HEK293 (cell line): Measurements from ENCODE around the gene PCBD2.

Experiments
- CTCF ChIA-PET: fragments of 350-600 bp; formaldehyde crosslinking; extraction: SDS; loops from one replicate; lab custom pipeline; 2021; ENCODE audit warnings: antibody characterized with exemption; lab: Yijun Ruan, JAX
- POLR2A ChIA-PET: fragments of 300-600 bp; formaldehyde crosslinking; extraction: SDS; loops from one replicate; lab custom pipeline; 2020; ENCODE audit warnings: antibody characterized with exemption, inconsistent platforms; lab: Yijun Ruan, JAX
- H3K27ac ChIP-seq: fragments of 200-500 bp; sonication (Bioruptor generic); 2 replicates; pipeline ENCODE4 v1.5.1; 2014; ENCODE audit warnings: low read depth, low read length, control low read depth, inconsistent platforms; ENCODE audit errors: extremely low read depth
- H3K36me3 ChIP-seq, 2 experiments: fragments of 200-500 bp in 1 of 2; sonication (Bioruptor generic) in 1 of 2; 1 replicate in 1 of 2; 2 replicates in 1 of 2; pipeline ENCODE4 v1.5.1; 2014 to 2017; ENCODE audit warnings: inconsistent platforms in 2 of 2, low read length in 2 of 2; ENCODE audit not compliant: control insufficient read depth in 2 of 2, insufficient read depth in 1 of 2
- H3K4me1 ChIP-seq: fragments of 200-500 bp; sonication (Bioruptor generic); 2 replicates; pipeline ENCODE4 v1.5.1; 2014; ENCODE audit warnings: mild to moderate bottlenecking, low read length, inconsistent platforms; ENCODE audit not compliant: control insufficient read depth, insufficient read depth
- H3K4me3 ChIP-seq: 2 replicates; pipeline ENCODE4 v1.5.1; 2011; ENCODE audit warnings: low read depth, mild to moderate bottlenecking, control low read depth, low read length, moderate library complexity
- H3K9me3 ChIP-seq: fragments of 200-500 bp; sonication (Bioruptor generic); 2 replicates; pipeline ENCODE4 v1.5.1; 2014; ENCODE audit warnings: low read depth, low read length, inconsistent platforms; ENCODE audit not compliant: control insufficient read depth, insufficient read depth
- CTCF ChIP-seq: fragments of 450-650 bp; formaldehyde crosslinking; IDR thresholded peaks from 2 replicates; pipeline ENCODE4 v1.5.1; 2016; ENCODE audit warnings: missing biosample characterization, missing genetic modification characterization
- GFI1B ChIP-seq: fragments of 450-650 bp; formaldehyde crosslinking; IDR thresholded peaks from 2 replicates; pipeline ENCODE4 v1.5.1; 2016; ENCODE audit warnings: missing biosample characterization, missing genetic modification characterization
- GLIS1 ChIP-seq: fragments of 450-650 bp; formaldehyde crosslinking; IDR thresholded peaks from 2 replicates; pipeline ENCODE4 v1.5.1; 2016; ENCODE audit warnings: missing biosample characterization, missing genetic modification characterization
- KLF1 ChIP-seq: fragments of 450-650 bp; formaldehyde crosslinking; IDR thresholded peaks from 2 replicates; pipeline ENCODE4 v1.5.1; 2016; ENCODE audit warnings: missing biosample characterization, missing genetic modification characterization
- SALL2 ChIP-seq: fragments of 450-650 bp; formaldehyde crosslinking; IDR thresholded peaks from 2 replicates; pipeline ENCODE4 v1.5.0; 2017; ENCODE audit warnings: missing biosample characterization, mild to moderate bottlenecking, missing genetic modification characterization, borderline replicate concordance
- ZBTB11 ChIP-seq: fragments of 450-650 bp; formaldehyde crosslinking; conservative IDR thresholded peaks from 2 replicates; pipeline ENCODE4 v1.5.1; 2016; ENCODE audit warnings: low read depth, missing biosample characterization, missing genetic modification characterization
- ZBTB20 ChIP-seq: fragments of 450-650 bp; formaldehyde crosslinking; IDR thresholded peaks from 2 replicates; pipeline ENCODE4 v1.5.1; 2016; ENCODE audit warnings: missing biosample characterization, missing genetic modification characterization
- ZBTB26 ChIP-seq: fragments of 450-650 bp; formaldehyde crosslinking; optimal IDR thresholded peaks from 2 replicates; pipeline ENCODE3; 2016; ENCODE audit warnings: missing biosample characterization, mild to moderate bottlenecking, missing genetic modification characterization
- ZNF114 ChIP-seq: fragments of 450-650 bp; formaldehyde crosslinking; IDR thresholded peaks from 2 replicates; pipeline ENCODE4 v1.5.0; 2017; ENCODE audit warnings: missing biosample characterization, missing genetic modification characterization
- ZNF121 ChIP-seq: fragments of 450-650 bp; formaldehyde crosslinking; IDR thresholded peaks from 2 replicates; pipeline ENCODE4 v1.5.1; 2016; ENCODE audit warnings: missing biosample characterization, missing genetic modification characterization
- ZNF211 ChIP-seq: fragments of 450-650 bp; formaldehyde crosslinking; IDR thresholded peaks from 2 replicates; pipeline ENCODE4 v1.5.1; 2016; ENCODE audit warnings: low read depth, missing biosample characterization, missing genetic modification characterization
- ZNF302 ChIP-seq: fragments of 450-650 bp; formaldehyde crosslinking; IDR thresholded peaks from 2 replicates; pipeline ENCODE4 v1.5.1; 2016; ENCODE audit warnings: missing biosample characterization, missing genetic modification characterization, low read depth
- ZNF311 ChIP-seq: fragments of 450-650 bp; formaldehyde crosslinking; IDR thresholded peaks from 2 replicates; pipeline ENCODE4 v1.5.1; 2017; ENCODE audit warnings: missing biosample characterization, missing genetic modification characterization, borderline replicate concordance
- ZNF391 ChIP-seq: fragments of 450-650 bp; formaldehyde crosslinking; IDR thresholded peaks from 2 replicates; pipeline ENCODE4 v1.5.1; 2016; ENCODE audit warnings: low read depth, missing biosample characterization, missing genetic modification characterization, borderline replicate concordance
- ZNF416 ChIP-seq: fragments of 450-650 bp; formaldehyde crosslinking; IDR thresholded peaks from 2 replicates; pipeline ENCODE4 v1.5.1; 2016; ENCODE audit warnings: missing biosample characterization, missing genetic modification characterization
- ZNF514 ChIP-seq: fragments of 450-650 bp; formaldehyde crosslinking; IDR thresholded peaks from 2 replicates; pipeline ENCODE4 v1.5.1; 2016; ENCODE audit warnings: missing biosample characterization, missing genetic modification characterization
- ZNF521 ChIP-seq: fragments of 450-650 bp; formaldehyde crosslinking; IDR thresholded peaks from 2 replicates; pipeline ENCODE4 v1.5.1; 2017; ENCODE audit warnings: missing biosample characterization, mild to moderate bottlenecking, missing genetic modification characterization
- ZNF645 ChIP-seq: fragments of 450-650 bp; formaldehyde crosslinking; IDR thresholded peaks from 2 replicates; pipeline ENCODE4; 2016; ENCODE audit warnings: missing biosample characterization, missing genetic modification characterization
- ZNF658 ChIP-seq: fragments of 450-650 bp; formaldehyde crosslinking; IDR thresholded peaks from 2 replicates; pipeline ENCODE4; 2016; ENCODE audit warnings: missing biosample characterization, missing genetic modification characterization
- ZNF701 ChIP-seq: fragments of 450-650 bp; formaldehyde crosslinking; IDR thresholded peaks from 2 replicates; pipeline ENCODE4 v1.5.1; 2016; ENCODE audit warnings: missing biosample characterization, missing genetic modification characterization
- ZNF777 ChIP-seq: fragments of 450-650 bp; formaldehyde crosslinking; IDR thresholded peaks from 2 replicates; pipeline ENCODE4 v1.5.1; 2017; ENCODE audit warnings: missing biosample characterization, missing genetic modification characterization, borderline replicate concordance
- ZNF785 ChIP-seq: fragments of 450-650 bp; formaldehyde crosslinking; IDR thresholded peaks from 2 replicates; pipeline ENCODE4 v1.5.1; 2016; ENCODE audit warnings: missing biosample characterization, missing genetic modification characterization

PCBD2 gene

GRCh38 chr5:134935711-134936602 lies 31.0 kb downstream of the PCBD2 start:
- CTCF ChIA-PET: interaction anchor here (0.8 kb wide), 1 partner anchor 16 kb away, joined by 3 read pairs; no protein-coding TSS in a partner anchor
- no peak overlapping the region for H3K27ac ChIP-seq
- peaks cover 9 to 10% of the 10 kb centered on the region in 2 experiments for H3K36me3 ChIP-seq
- TF ChIP-seq ZNF658 (tag by site-specific recombination) (no peak), ZNF701 (tag by site-specific recombination) (no peak), ZNF391 (tag by site-specific recombination) (no peak), ZNF645 (tag by site-specific recombination) (no peak), ZNF211 (no peak), GLIS1 (tag by site-specific recombination) (no peak), GFI1B (tag by site-specific recombination) (no peak), KLF1 (no peak)
- TF ChIP-seq, all 188 proteins: peak for 0
- H3K4me1 ChIP-seq: no peaks in the 10 kb centered on the region
- no peak overlapping the region for H3K4me3 ChIP-seq
- POLR2A ChIA-PET: interaction anchor here (0.5 kb wide), 1 partner anchor 18 kb away, joined by 3 read pairs; no protein-coding TSS in a partner anchor
- H3K9me3 ChIP-seq: no peaks in the 10 kb centered on the region

DNA sequence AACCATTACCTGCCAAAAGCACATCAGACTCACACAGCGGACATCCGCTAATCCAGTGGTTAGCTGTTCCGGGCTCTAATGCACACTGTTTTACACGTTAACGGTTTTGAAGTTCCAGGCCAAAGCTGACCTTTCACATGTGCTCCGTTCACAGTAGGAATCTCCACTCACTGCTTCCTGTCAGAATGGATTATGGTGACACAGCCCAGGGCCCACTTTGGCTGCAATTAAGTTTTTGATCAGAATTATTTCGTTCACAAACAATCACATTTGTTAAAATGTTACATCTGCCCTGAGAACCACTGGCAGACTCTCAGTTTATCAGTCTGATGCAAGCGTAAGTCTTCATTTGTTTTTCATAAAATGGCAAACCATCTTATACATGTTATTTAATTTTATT lies 32.6 kb downstream of the PCBD2 start:
- CTCF ChIA-PET: no interaction called here
- POLR2A ChIA-PET: interaction anchor here (0.6 kb wide), 1 partner anchor 1651 kb away, joined by 3 read pairs; no protein-coding TSS in a partner anchor
- H3K9me3 ChIP-seq: no peaks in the 10 kb centered on the region
- no peak for TF ChIP-seq ZBTB11 (tag by site-specific recombination)
- TF ChIP-seq ZNF785 (tag by site-specific recombination): no peak
- no peak for TF ChIP-seq ZNF514 (tag by site-specific recombination)
- TF ChIP-seq, all 188 proteins: peak for 0
- Histone ChIP-seq H3K27ac (no peak overlapping the region), H3K36me3 (peaks cover 4 to 9% of the 10 kb centered on the region in 2 experiments; a peak in 2 of 3 replicates), H3K4me3 (no peak overlapping the region), H3K4me1 (no peaks in the 10 kb centered on the region)

DNA sequence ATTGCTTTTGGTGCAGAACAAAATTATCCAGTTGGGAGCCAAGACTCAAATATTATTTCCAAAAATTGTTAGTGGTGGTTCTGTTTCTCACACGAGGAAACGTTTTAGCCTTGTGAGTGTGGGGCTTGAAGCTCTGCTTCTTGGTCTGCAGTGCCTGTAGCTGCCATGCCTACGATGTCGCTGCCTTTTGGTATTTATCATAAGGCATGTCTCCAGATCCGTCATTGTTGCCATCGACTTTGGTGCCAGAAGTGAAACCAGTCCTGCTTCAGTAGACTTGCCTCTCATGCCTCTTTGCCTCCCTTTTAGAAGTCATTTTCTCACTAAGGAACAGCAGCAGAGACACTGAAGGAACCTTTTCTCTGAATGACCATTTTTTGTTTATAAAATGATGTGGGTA lies 33.1 kb downstream of the PCBD2 start:
- CTCF ChIA-PET: interaction anchor here (0.6 to 1.1 kb wide), 2 partner anchors 18 to 33 kb away, joined by 3 read pairs; partner anchors contain the start of gene PCBD2

More for the DNA sequence above, 33.1 kb downstream of the PCBD2 start:
- Histone ChIP-seq H3K9me3 (no peaks in the 10 kb centered on the region), H3K4me3 (no peak overlapping the region), H3K4me1 (no peaks in the 10 kb centered on the region), H3K36me3 (peaks cover 3 to 9% of the 10 kb centered on the region in 2 experiments; a peak in 2 of 3 replicates), H3K27ac (no peak overlapping the region)
- TF ChIP-seq ZNF114 (tag by site-specific recombination) (no peak), SALL2 (tag by site-specific recombination) (no peak), ZNF121 (no peak), ZBTB20 (tag by site-specific recombination) (no peak), CTCF (tag by site-specific recombination) (no peak), ZBTB26 (tag by site-specific recombination) (no peak), ZNF521 (tag by site-specific recombination) (no peak), ZNF701 (tag by site-specific recombination) (no peak), ZNF302 (no peak), ZNF777 (no peak), ZNF416 (tag by site-specific recombination) (no peak), ZNF311 (no peak)
- POLR2A ChIA-PET: no interaction called here
